HEK293 (cell line): Measurements from ENCODE around the gene CCDC149.

Experiments used
- KLF1 ChIP-seq: fragments of 450-650 bp; formaldehyde crosslinking; IDR thresholded peaks from 2 replicates; pipeline ENCODE4 v1.5.1; 2016; ENCODE audit warnings: missing biosample characterization, missing genetic modification characterization
- SP2 ChIP-seq: fragments of 450-650 bp; formaldehyde crosslinking; IDR thresholded peaks from 2 replicates; pipeline ENCODE4 v1.5.1; 2016; ENCODE audit warnings: missing biosample characterization, missing genetic modification characterization
- TCF7L2 ChIP-seq: IDR thresholded peaks from 2 replicates; pipeline ENCODE4 v1.6.1; 2011; ENCODE audit warnings: low read depth, mild to moderate bottlenecking, inconsistent platforms, low read length, moderate library complexity, borderline replicate concordance
- YY1 ChIP-seq: fragments of 450-650 bp; formaldehyde crosslinking; IDR thresholded peaks from 2 replicates; pipeline ENCODE4 v1.5.1; 2018; ENCODE audit warnings: missing biosample characterization, missing genetic modification characterization
- ZBTB7A ChIP-seq: fragments of 450-650 bp; formaldehyde crosslinking; IDR thresholded peaks from 2 replicates; pipeline ENCODE4 v1.5.1; 2016; ENCODE audit warnings: low read depth, missing biosample characterization, missing genetic modification characterization
- ZFHX2 ChIP-seq: fragments of 450-650 bp; formaldehyde crosslinking; conservative IDR thresholded peaks from 2 replicates; pipeline ENCODE4 v1.5.1; 2016; ENCODE audit warnings: missing biosample characterization, missing genetic modification characterization
- ZFP41 ChIP-seq: fragments of 450-650 bp; formaldehyde crosslinking; IDR thresholded peaks from 2 replicates; pipeline ENCODE4 v1.5.1; 2016; ENCODE audit warnings: missing biosample characterization, missing genetic modification characterization, borderline replicate concordance
- ZNF366 ChIP-seq: fragments of 450-650 bp; formaldehyde crosslinking; conservative IDR thresholded peaks from 2 replicates; pipeline ENCODE4 v1.5.1; 2016; ENCODE audit warnings: missing biosample characterization, missing genetic modification characterization
- ZNF529 ChIP-seq: fragments of 450-650 bp; formaldehyde crosslinking; IDR thresholded peaks from 2 replicates; pipeline ENCODE4 v1.5.1; 2017; ENCODE audit warnings: missing genetic modification characterization, missing biosample characterization; ENCODE audit not compliant: insufficient replicate concordance
- ZNF549 ChIP-seq: fragments of 450-650 bp; IDR thresholded peaks from 2 replicates; pipeline ENCODE4 v1.5.1; 2018; ENCODE audit warnings: missing biosample characterization, missing genetic modification characterization, mild to moderate bottlenecking, inconsistent platforms, moderate library complexity
- ZNF624 ChIP-seq: fragments of 450-650 bp; formaldehyde crosslinking; IDR thresholded peaks from 2 replicates; pipeline ENCODE4 v1.5.1; 2017; ENCODE audit warnings: missing biosample characterization, missing genetic modification characterization
- ZNF626 ChIP-seq: fragments of 450-650 bp; sonication (Bioruptor Pico); formaldehyde crosslinking; IDR thresholded peaks from 2 replicates; pipeline ENCODE4 v1.5.1; 2018; ENCODE audit warnings: missing biosample characterization, missing genetic modification characterization, inconsistent platforms
- TF ChIP-seq, protein P1 (sequence below): fragments of 450-650 bp; formaldehyde crosslinking; IDR thresholded peaks from 2 replicates; pipeline ENCODE4 v1.5.1; 2016; ENCODE audit warnings: missing biosample characterization, missing genetic modification characterization
- TF ChIP-seq, protein P2 (sequence below): fragments of 450-650 bp; formaldehyde crosslinking; IDR thresholded peaks from 2 replicates; pipeline ENCODE4 v1.5.1; 2016; ENCODE audit warnings: missing biosample characterization, missing genetic modification characterization

DNA sequence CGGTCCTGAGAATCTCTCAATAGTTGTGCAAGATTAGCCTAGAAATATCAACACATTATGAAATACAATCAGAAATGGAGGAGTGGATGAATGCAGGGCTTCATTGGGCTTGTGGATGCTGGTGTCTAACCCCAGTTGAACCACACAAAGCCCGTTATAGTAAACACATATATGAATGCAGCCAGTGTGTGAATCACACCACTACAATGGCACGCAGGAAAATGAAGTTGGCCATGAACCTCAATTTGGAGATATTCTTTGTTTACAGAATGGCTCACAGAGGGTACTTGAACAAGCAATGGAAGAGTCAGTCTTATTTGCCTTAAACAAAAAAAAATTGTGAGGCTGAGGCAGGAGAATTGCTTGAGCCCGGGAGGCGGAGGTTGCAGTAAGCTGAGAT is 59.7 kb downstream of the CCDC149 start:
- TF ChIP-seq ZNF549 (tag by site-specific recombination) = no peak
- TF ChIP-seq, protein P1, sequence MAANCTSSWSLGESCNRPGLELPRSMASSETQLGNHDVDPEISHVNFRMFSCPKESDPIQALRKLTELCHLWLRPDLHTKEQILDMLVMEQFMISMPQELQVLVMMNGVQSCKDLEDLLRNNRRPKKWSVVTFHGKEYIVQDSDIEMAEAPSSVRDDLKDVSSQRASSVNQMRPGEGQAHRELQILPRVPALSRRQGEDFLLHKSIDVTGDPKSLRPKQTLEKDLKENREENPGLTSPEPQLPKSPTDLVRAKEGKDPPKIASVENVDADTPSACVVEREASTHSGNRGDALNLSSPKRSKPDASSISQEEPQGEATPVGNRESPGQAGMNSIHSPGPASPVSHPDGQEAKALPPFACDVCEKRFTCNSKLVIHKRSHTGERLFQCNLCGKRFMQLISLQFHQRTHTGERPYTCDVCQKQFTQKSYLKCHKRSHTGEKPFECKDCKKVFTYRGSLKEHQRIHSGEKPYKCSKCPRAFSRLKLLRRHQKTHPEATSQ = no peak
- no peak for TF ChIP-seq ZFP41
- no peak for TF ChIP-seq ZBTB7A (tag by site-specific recombination)
- TF ChIP-seq, protein P2, sequence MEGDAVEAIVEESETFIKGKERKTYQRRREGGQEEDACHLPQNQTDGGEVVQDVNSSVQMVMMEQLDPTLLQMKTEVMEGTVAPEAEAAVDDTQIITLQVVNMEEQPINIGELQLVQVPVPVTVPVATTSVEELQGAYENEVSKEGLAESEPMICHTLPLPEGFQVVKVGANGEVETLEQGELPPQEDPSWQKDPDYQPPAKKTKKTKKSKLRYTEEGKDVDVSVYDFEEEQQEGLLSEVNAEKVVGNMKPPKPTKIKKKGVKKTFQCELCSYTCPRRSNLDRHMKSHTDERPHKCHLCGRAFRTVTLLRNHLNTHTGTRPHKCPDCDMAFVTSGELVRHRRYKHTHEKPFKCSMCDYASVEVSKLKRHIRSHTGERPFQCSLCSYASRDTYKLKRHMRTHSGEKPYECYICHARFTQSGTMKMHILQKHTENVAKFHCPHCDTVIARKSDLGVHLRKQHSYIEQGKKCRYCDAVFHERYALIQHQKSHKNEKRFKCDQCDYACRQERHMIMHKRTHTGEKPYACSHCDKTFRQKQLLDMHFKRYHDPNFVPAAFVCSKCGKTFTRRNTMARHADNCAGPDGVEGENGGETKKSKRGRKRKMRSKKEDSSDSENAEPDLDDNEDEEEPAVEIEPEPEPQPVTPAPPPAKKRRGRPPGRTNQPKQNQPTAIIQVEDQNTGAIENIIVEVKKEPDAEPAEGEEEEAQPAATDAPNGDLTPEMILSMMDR = no peak
- TF ChIP-seq YY1 (tag by site-specific recombination) = no peak
- TF ChIP-seq ZNF624 (tag by site-specific recombination) = no peak
- no peak for TF ChIP-seq SP2 (tag by site-specific recombination)
- no peak for TF ChIP-seq TCF7L2
- no peak for TF ChIP-seq ZNF529 (tag by site-specific recombination)
- no peak for TF ChIP-seq ZNF366 (tag by site-specific recombination)
- no peak for TF ChIP-seq ZNF626 (tag by site-specific recombination)
- TF ChIP-seq KLF1 (tag by site-specific recombination) = no peak
- TF ChIP-seq ZFHX2 (tag by site-specific recombination) = no peak
